Measurements from ENCODE around the gene HACD2. TPM values are rescaled to one million over a fixed set of nuclear protein-coding genes. Genes with fewer than 3 reads are reported as not detected.

Gene HACD2
- total RNA-seq, 2 experiments from 2014 or later = 12.1 to 13.3 TPM

GRCh38 chr3:123632161-123632655 is 47.4 kb upstream of the HACD2 start:
- no peak overlapping the region for H3K4me3 Mint-ChIP-seq
- no peaks in the 10 kb centered on the region for H3K9me3 Mint-ChIP-seq
- no peak overlapping the region for H3K4me3 ChIP-seq (ENCODE audit: low read length)
- H3K27ac ChIP-seq (ENCODE audit: low read depth in 1 of 2, low read length in 2 of 2) = no peak overlapping the region
- no peaks in the 10 kb centered on the region for H3K36me3 Mint-ChIP-seq (ENCODE audit: low read depth)
- no peaks in the 10 kb centered on the region for H3K9me3 ChIP-seq (ENCODE audit: control insufficient read depth in 1 of 2, insufficient read depth in 1 of 2, low read length in 2 of 2)
- H3K36me3 ChIP-seq (ENCODE audit: insufficient read depth, low read length) = no peaks in the 10 kb centered on the region
- H3K4me1 Mint-ChIP-seq (ENCODE audit: low read depth) = no peaks in the 10 kb centered on the region
- no peaks in the 10 kb centered on the region for H3K27me3 ChIP-seq (ENCODE audit: control insufficient read depth in 1 of 2, insufficient read depth in 2 of 2, low read length in 2 of 2)
- no peak for TF ChIP-seq CTCF (IDR thresholded peaks at IDR 0.05)
- no peak overlapping the region for H3K27ac Mint-ChIP-seq
- intact Hi-C loops (cut with DNase I, micrococcal nuclease) = no loop called here
- ATAC-seq (ENCODE audit: poor library complexity) (no peak), DNase-seq (no peak)
- no peaks in the 10 kb centered on the region for H3K4me1 ChIP-seq (ENCODE audit: insufficient read depth, low read length)
- peaks cover 6% of the 10 kb centered on the region for H3K27me3 Mint-ChIP-seq
- POLR2A ChIA-PET = no interaction called here
- CTCF ChIA-PET = no interaction called here

GRCh38 chr3:123629747-123630047 is 44.8 kb upstream of the HACD2 start:
- POLR2A ChIA-PET = no interaction called here
- Histone ChIP-seq H3K9me3 (ENCODE audit: control insufficient read depth in 1 of 2, insufficient read depth in 1 of 2, low read length in 2 of 2) (no peaks in the 10 kb centered on the region), H3K27ac (ENCODE audit: low read depth in 1 of 2, low read length in 2 of 2) (no peak overlapping the region), H3K4me1 (ENCODE audit: insufficient read depth, low read length) (no peaks in the 10 kb centered on the region), H3K36me3 (ENCODE audit: insufficient read depth, low read length) (no peaks in the 10 kb centered on the region), H3K4me3 (ENCODE audit: low read length) (no peak overlapping the region), H3K27me3 (ENCODE audit: control insufficient read depth in 1 of 2, insufficient read depth in 2 of 2, low read length in 2 of 2) (peaks cover 0 to 5% of the 10 kb centered on the region in 2 experiments)
- H3K27me3 Mint-ChIP-seq = peaks cover 7% of the 10 kb centered on the region
- no peaks in the 10 kb centered on the region for H3K4me1 Mint-ChIP-seq (ENCODE audit: low read depth)
- H3K27ac Mint-ChIP-seq = no peak overlapping the region
- CTCF ChIA-PET = no interaction called here
- no peak for ATAC-seq (ENCODE audit: poor library complexity)
- H3K4me3 Mint-ChIP-seq = no peak overlapping the region
- DNase-seq = no peak
- no peaks in the 10 kb centered on the region for H3K36me3 Mint-ChIP-seq (ENCODE audit: low read depth)
- no peaks in the 10 kb centered on the region for H3K9me3 Mint-ChIP-seq
- intact Hi-C loops (cut with DNase I, micrococcal nuclease) = loop anchor here in 1 of 2 experiments (10.0 kb wide), 1 partner anchor 715 kb away; no protein-coding TSS in a partner anchor
- TF ChIP-seq CTCF (IDR thresholded peaks at IDR 0.05) = no peak

- H3K36me3 Mint-ChIP-seq (ENCODE audit: low read depth) = no peaks in the 10 kb centered on the region
- DNase-seq = no peak
- no peak for TF ChIP-seq CTCF (IDR thresholded peaks at IDR 0.05)
- no peak overlapping the region for H3K4me3 ChIP-seq (ENCODE audit: low read length)
- no peaks in the 10 kb centered on the region for H3K36me3 ChIP-seq (ENCODE audit: insufficient read depth, low read length)
- H3K27ac Mint-ChIP-seq = no peak overlapping the region
- peaks cover 0 to 5% of the 10 kb centered on the region in 2 experiments for H3K27me3 ChIP-seq (ENCODE audit: control insufficient read depth in 1 of 2, insufficient read depth in 2 of 2, low read length in 2 of 2)
- H3K9me3 ChIP-seq (ENCODE audit: control insufficient read depth in 1 of 2, insufficient read depth in 1 of 2, low read length in 2 of 2) = no peaks in the 10 kb centered on the region
- ChIA-PET CTCF (no interaction called here), POLR2A (no interaction called here)
- H3K9me3 Mint-ChIP-seq = no peaks in the 10 kb centered on the region
- H3K4me3 Mint-ChIP-seq = no peak overlapping the region
- H3K4me1 Mint-ChIP-seq (ENCODE audit: low read depth) = no peaks in the 10 kb centered on the region
- intact Hi-C loops (cut with DNase I, micrococcal nuclease) = loop anchor here in 1 of 2 experiments (10.0 kb wide), 1 partner anchor 714 kb away; no protein-coding TSS in a partner anchor
- H3K4me1 ChIP-seq (ENCODE audit: insufficient read depth, low read length) = no peaks in the 10 kb centered on the region
- peaks cover 7% of the 10 kb centered on the region for H3K27me3 Mint-ChIP-seq
- no peak for ATAC-seq (ENCODE audit: poor library complexity)
- no peak overlapping the region for H3K27ac ChIP-seq (ENCODE audit: low read depth in 1 of 2, low read length in 2 of 2)
Observed at GRCh38 chr3:123628996-123629746, 44.3 kb upstream of the HACD2 start.

Measured in CD4-positive, alpha-beta T cell (primary cell).